Stomach (tissue), 4 donors: ENCODE measurements around the gene ACTG1.

Experiments used
- CTCF ChIP-seq, 7 experiments: fragments of 450-650 bp in 4 of 7; fragments of 200-600 bp in 3 of 7; sonication (generic) in 3 of 7; IDR thresholded peaks; one replicate each; pipeline ENCODE4 v1.5.1; 2016 to 2019; ENCODE audit warnings: antibody characterized with exemption in 7 of 7, control low read depth in 2 of 7, mild to moderate bottlenecking in 1 of 7
- POLR2AphosphoS5 ChIP-seq, 3 donors: sonication (generic); formaldehyde crosslinking; IDR thresholded peaks; one replicate each; pipeline ENCODE4 v1.6.1; 2016; ENCODE audit warnings: antibody characterized with exemption in 3 of 3

- TF ChIP-seq CTCF (IDR thresholded peaks at IDR 0.05) (no peak), POLR2AphosphoS5 (IDR thresholded peaks at IDR 0.05) (no peak)
Measured at GRCh38 chr17:81489998-81490992, 22.3 kb downstream of the ACTG1 start.
